ENCODE results near the gene LEF1. TPM values are rescaled to one million over a fixed set of nuclear protein-coding genes. Genes with fewer than 3 reads are reported as not detected.

Gene LEF1
- total RNA-seq, 1 donor from 2014 or later: 2.8 TPM

GRCh38 chr4:108109111-108109510 lies 59.6 kb downstream of the LEF1 start:
- no peak for DNase-seq (ENCODE audit: low spot score)
- H3K27me3 Mint-ChIP-seq (ENCODE audit: low read depth): no peaks in the 10 kb centered on the region

GRCh38 chr4:108107729-108108382 lies 60.9 kb downstream of the LEF1 start:
- no peak for TF ChIP-seq CTCF (IDR thresholded peaks at IDR 0.05)
- Mint-ChIP-seq H3K27me3 (ENCODE audit: low read depth) (no peaks in the 10 kb centered on the region), H3K36me3 (ENCODE audit: low read depth) (no peaks in the 10 kb centered on the region), H3K4me1 (ENCODE audit: low read depth) (peaks cover 9% of the 10 kb centered on the region), H3K27ac (ENCODE audit: unreplicated experiment) (no peak overlapping the region), H3K4me3 (ENCODE audit: unreplicated experiment) (no peak overlapping the region), H3K9me3 (ENCODE audit: low read depth) (no peaks in the 10 kb centered on the region)
- no peak for DNase-seq (ENCODE audit: low spot score)

More at GRCh38 chr4:108109111-108109510, 59.6 kb downstream of the LEF1 start:
- no peak for TF ChIP-seq CTCF (IDR thresholded peaks at IDR 0.05)
- Mint-ChIP-seq H3K27ac (ENCODE audit: unreplicated experiment) (no peak overlapping the region), H3K36me3 (ENCODE audit: low read depth) (no peaks in the 10 kb centered on the region), H3K4me3 (ENCODE audit: unreplicated experiment) (no peak overlapping the region), H3K9me3 (ENCODE audit: low read depth) (no peaks in the 10 kb centered on the region), H3K4me1 (ENCODE audit: low read depth) (peaks cover 16% of the 10 kb centered on the region)

- TF ChIP-seq CTCF (IDR thresholded peaks at IDR 0.05): no peak
- no peaks in the 10 kb centered on the region for H3K36me3 Mint-ChIP-seq (ENCODE audit: low read depth)
These were observed 61.6 kb downstream of the LEF1 start for GRCh38 chr4:108107101-108107500.

GRCh38 chr4:108106186-108106585 lies 62.5 kb downstream of the LEF1 start:
- no peaks in the 10 kb centered on the region for H3K27me3 Mint-ChIP-seq (ENCODE audit: low read depth)
- H3K36me3 Mint-ChIP-seq (ENCODE audit: low read depth): no peaks in the 10 kb centered on the region
- H3K27ac Mint-ChIP-seq (ENCODE audit: unreplicated experiment): no peak overlapping the region
- H3K4me1 Mint-ChIP-seq (ENCODE audit: low read depth): peaks cover 5% of the 10 kb centered on the region
- H3K9me3 Mint-ChIP-seq (ENCODE audit: low read depth): no peaks in the 10 kb centered on the region
- no peak overlapping the region for H3K4me3 Mint-ChIP-seq (ENCODE audit: unreplicated experiment)
- TF ChIP-seq CTCF (IDR thresholded peaks at IDR 0.05): no peak
- DNase-seq (ENCODE audit: low spot score): no peak

More at GRCh38 chr4:108107101-108107500, 61.6 kb downstream of the LEF1 start:
- Mint-ChIP-seq H3K27me3 (ENCODE audit: low read depth) (no peaks in the 10 kb centered on the region), H3K4me3 (ENCODE audit: unreplicated experiment) (no peak overlapping the region), H3K4me1 (ENCODE audit: low read depth) (peaks cover 5% of the 10 kb centered on the region), H3K27ac (ENCODE audit: unreplicated experiment) (no peak overlapping the region), H3K9me3 (ENCODE audit: low read depth) (no peaks in the 10 kb centered on the region)
- no peak for DNase-seq (ENCODE audit: low spot score)

GRCh38 chr4:108103099-108103862 lies 65.5 kb downstream of the LEF1 start:
- no peak overlapping the region for H3K4me3 Mint-ChIP-seq (ENCODE audit: unreplicated experiment)
- no peaks in the 10 kb centered on the region for H3K4me1 Mint-ChIP-seq (ENCODE audit: low read depth)
- DNase-seq (ENCODE audit: low spot score): no peak
- TF ChIP-seq CTCF (IDR thresholded peaks at IDR 0.05): no peak
- H3K27me3 Mint-ChIP-seq (ENCODE audit: low read depth): no peaks in the 10 kb centered on the region
- no peaks in the 10 kb centered on the region for H3K36me3 Mint-ChIP-seq (ENCODE audit: low read depth)
- no peak overlapping the region for H3K27ac Mint-ChIP-seq (ENCODE audit: unreplicated experiment)
- H3K9me3 Mint-ChIP-seq (ENCODE audit: low read depth): no peaks in the 10 kb centered on the region

Measured in chondrocyte (in vitro differentiated cells).